HPDE6-E6E7 (cell line): ENCODE measurements around the gene COLEC11.

Source experiments
- DNase-seq: peaks from one replicate; pipeline ENCODE4 v3.0.0; 2011; ENCODE audit warnings: missing footprints; ENCODE audit errors: extremely low spot score

COLEC11 gene

DNA sequence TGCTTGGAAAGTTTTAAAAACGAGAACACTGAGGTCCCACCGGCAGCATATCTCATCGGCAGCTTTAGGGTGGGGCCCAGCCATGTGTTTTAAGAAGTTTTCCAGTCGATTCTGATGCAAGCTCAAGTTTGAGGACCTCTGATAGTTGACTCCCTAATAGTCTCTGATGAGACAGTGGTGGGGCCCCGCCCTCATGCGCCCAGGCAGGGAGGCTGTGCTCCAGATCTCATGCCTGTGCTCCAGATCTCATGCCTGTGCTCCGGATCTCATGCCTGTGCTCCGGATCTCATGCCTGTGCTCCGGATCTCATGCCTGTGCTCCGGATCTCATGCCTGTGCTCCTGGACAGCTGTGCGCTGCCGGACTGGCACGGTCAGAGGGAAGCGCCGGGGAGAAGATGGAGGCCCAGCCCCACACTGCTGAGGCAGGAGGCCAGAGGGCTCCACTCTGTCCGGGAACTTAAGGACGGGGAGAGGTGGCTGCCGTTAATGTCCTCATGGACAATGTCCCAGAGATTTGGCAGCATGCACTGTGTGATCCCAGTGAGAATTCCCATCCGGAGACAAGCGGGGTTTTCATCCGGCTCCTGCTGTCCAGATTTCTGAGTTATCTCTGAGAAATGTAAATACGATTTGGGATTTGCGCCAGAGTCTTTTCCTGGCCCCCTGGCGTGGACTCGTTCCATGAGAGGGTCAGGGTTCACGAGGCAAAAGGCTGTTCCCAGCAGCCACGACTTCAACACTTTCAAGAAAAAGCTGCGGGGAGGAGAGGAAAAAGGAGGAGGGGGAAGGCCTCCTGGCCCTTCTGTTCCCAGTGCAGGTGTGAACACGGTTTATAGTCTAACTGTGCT, 9.4 kb upstream of the COLEC11 start:
- no peak for DNase-seq

DNA sequence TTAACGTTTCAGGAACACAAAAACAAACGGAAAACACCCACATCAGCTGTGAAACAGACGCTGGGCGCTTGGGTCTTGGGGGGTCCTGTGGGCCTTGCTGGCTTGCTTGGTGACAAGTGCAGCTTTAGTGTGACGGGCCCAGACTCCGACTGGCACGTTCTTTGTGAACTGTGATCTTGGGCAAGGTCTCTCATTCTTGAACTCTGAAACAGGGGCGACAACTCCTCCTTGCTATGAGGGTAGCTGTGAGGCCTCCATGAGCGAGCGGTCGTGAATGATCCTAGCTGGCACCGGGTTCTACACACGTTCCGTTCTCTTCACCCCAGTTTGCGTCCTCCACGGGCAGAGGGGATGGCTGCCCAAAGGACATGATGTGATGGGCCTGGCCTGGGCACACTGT, 8.7 kb upstream of the COLEC11 start:
- no peak for DNase-seq

GRCh38 chr2:3587021-3587420, 7.9 kb upstream of the COLEC11 start:
- DNase-seq, result no peak

- no peak for DNase-seq
Observed at GRCh38 chr2:3587432-3587831, 7.5 kb upstream of the COLEC11 start.

DNA sequence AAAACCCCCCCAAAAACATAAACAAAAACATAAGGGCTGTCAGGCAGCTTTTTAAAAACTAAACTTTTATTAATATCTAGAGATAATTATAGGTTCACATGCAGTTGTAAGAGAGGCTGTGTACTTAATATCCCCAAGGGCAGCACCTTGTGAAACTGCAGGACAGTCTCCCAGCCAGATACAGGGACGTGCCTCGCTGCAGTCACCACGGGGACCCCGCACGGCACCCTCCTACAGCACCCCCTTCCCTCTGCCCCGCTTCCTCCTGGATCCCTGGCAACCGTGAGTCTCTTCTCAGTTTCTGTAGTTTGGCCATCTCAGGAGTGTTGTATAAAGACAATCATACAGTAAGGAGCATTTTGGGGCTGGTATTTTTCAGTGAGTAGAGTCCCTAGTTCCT, 6.8 kb upstream of the COLEC11 start:
- DNase-seq, result no peak

DNA sequence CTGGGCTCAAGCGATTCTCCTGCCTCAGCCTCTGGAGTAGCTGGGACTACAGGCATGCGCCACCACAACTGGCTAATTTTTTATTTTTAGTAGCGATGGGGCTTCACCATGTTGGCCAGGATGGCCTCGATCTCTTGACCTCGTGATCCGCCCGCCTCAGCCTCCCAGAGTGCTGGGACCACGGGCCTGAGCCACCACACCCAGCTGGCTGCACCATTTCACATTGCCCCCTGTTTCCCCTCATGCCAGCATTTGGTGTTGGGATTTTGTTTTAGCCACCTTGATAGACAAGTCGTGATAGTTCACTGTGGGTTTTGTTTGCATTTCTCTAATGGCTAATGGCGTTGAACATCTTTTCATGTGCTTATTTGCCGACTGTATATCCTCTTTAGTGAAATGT, 5.8 kb upstream of the COLEC11 start:
- no peak for DNase-seq

DNA sequence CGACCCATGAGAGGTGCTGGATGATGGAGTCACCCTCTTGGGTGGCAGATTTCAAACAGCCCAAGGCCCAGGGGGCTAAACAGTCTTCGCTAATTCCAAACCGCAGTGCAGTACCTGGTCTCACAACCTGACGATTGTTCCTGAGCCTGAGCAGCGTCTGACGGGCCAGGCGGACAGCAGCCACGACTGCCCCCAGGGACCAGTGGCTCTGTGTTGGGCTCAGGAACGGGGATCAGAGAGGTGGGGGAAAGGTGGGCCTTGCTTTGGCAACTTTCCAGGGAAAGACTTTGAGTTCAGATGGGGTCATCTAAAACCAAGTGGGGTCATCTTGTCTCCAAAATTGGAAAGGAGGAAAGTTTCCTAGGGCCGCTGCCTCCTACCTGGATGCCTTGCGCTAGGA, 492 bp downstream of the COLEC11 start:
- no peak for DNase-seq

DNA sequence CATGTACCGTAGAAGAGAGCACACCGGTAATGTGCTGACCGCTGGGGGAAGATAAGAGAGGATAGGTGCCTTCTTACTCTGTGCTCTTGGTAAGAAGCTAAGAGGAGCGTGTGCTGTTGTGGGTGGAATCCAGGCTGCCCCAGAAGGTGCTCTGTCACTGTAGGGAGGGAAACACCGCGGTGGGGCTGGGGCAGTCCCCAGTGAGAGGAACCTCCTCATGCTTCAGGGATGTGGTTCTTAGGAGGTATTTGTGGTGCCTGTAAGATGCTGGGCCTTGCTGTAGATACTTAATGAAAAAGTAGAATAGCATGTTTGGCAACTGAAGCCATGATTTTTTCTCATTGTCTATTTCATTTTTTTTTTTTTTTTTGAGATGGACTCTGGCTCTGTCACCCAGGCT, 1.1 kb downstream of the COLEC11 start:
- no peak for DNase-seq

- DNase-seq, result no peak
Observed at GRCh38 chr2:3596901-3597417, 2.0 kb downstream of the COLEC11 start.

DNA sequence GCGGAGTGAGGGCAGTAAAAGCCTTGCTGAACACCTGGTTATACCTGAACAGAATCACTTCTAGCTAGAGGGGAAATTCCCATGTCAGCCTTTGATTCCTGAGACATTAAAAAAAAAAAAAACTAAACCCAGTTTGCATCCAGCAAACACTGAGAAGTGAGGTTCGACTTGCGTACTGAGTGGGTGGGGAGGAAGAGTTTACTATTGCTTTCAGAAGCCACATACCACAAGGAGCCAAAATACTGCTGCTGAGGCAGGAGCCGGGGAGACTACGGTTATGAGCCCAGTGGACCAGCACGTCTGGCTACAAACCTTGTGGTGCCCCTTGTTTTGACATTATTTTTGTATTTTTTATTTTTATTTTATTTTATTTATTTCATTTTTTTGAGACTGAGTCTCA, 2.7 kb downstream of the COLEC11 start:
- no peak for DNase-seq

GRCh38 chr2:3598197-3598910, 3.4 kb downstream of the COLEC11 start:
- DNase-seq, result no peak

DNA sequence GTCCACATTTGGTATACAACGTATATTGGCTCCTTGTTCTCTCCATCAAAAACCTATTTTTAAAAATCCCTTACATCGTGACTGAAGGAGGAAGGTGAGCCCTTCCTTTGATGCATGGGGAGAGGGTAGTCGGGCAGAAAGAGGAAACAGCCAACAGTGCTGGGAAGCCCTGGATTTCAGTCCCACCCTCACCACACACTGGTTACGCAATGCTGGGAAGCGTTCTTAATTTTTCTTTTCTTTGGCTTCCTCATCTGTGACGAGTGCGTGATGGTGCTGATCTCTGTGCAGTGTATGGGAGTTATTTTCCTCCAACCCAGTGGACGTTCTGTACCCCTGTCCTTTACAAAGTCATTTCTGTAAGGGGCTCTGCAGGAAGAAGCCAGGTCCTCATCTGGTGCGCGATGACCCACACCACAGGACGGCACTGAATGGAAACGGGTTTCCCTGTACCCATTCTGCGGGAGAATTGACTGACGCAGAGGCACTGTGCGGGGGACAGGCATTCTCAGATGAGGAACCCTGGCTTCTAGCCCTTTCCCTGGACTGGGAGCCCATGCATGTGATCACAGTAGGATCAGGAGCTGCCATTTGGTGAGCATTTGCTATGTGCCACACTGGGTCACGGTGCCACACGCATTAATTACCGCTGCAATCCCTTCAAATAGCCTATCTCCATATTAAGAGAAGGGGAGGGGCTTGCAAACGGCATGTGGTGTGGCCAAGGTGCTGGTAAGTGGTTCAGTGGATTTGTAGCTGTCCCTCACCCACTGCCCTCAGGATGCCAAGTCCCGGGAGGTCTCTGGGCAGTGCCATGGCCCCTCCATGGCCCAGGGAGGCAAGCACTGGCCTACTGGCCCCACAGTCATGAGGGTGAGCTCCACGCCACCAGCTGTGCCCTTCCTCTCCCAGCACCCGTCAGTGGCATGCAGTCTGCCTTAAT, 4.3 kb downstream of the COLEC11 start:
- DNase-seq, result no peak

DNA sequence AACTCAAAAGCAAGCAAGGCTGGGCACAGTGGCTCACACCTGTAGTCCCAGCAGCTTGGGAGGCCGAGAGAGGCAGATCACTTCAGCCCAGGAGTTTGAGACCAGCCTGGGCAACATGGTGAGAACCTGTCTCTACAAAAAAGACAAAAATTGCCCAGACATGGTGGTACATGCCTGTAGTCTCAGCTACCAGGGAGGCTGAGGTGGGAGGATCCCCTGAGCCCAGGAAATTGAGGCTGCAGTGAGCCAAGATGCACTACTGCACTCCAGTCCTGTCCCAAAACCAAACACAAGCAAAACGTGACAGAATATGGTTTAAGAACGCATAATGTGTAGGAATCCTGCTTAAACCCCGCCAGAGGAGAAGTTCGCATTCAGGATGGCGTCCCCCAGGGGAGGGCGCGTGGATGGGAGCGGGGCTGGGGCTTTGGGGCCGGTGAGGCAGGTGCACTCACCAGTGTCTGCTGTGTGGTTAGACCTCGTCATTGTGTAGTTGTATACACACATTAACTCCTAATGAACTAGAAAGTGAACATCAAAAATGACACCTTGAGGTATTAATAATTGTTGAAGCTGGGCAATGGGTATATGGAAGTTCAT, 5.4 kb downstream of the COLEC11 start:
- no peak for DNase-seq

DNA sequence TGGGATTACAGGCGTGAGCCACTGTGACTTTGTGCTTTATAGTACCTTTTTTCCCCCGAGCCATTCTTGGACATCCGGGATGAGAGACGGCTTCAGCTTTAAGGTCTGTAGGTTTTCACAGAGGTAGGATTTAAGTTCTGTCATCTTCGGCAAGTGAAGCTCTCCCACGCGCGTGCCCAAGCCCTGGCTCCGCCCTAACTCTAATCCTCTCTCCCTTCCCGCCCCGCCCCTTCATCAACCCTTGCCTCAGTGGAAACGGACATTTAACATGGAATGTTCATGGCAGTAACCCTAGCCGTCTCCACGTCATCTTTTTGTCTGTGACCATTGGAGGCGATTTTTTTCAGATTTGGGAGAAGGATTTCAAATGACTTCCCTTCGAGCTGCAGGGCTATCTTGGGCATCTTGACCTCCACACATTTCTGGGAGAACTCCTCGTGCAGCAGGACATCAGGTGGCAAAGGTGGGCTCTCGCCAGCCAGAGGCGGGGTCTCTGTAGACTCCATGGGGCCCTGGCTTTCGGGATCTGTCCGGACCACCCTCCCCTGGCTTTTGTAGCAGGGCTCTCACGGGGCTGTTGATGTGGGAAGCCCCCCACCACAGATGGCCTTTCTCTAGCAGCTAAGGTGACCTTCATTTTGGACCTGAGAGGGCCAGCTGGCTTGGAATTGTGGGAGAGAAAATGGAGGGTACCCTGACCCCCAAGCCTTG, 6.8 kb downstream of the COLEC11 start:
- no peak for DNase-seq

GRCh38 chr2:3602553-3603339, 7.8 kb downstream of the COLEC11 start:
- no peak for DNase-seq

DNA sequence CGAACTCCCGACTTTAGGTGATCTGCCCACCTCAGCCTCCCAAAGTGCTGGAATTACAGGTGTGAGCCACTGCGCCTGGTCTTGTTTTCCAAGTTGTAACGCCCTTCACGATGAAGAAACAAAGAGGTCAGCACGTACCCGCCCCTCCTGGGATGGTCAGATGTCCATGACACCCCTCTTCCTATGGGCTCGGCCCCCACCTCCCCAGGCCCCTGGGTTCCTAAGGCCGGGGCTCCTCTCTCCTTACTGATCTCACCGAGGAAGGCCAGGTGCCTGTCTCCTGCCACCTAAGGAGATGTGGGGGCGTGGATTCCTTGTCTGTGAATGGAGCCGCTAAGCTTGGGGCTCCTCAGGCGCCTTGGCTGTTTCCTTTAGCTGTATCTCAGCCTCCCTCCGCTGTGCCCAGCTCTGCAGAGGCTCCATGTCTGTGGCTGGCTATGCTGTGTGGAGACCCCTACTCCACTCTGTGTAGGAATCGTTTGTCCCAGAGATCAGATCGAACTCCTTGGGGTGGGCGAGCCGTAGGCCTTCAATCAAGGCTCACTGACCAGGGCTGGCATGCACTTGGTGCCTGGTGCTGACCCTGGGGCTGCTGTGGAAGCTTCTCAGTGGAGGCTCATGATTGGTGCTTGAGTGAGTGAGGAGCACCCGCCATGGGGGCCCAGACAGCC, 8.8 kb downstream of the COLEC11 start:
- DNase-seq, result no peak

DNA sequence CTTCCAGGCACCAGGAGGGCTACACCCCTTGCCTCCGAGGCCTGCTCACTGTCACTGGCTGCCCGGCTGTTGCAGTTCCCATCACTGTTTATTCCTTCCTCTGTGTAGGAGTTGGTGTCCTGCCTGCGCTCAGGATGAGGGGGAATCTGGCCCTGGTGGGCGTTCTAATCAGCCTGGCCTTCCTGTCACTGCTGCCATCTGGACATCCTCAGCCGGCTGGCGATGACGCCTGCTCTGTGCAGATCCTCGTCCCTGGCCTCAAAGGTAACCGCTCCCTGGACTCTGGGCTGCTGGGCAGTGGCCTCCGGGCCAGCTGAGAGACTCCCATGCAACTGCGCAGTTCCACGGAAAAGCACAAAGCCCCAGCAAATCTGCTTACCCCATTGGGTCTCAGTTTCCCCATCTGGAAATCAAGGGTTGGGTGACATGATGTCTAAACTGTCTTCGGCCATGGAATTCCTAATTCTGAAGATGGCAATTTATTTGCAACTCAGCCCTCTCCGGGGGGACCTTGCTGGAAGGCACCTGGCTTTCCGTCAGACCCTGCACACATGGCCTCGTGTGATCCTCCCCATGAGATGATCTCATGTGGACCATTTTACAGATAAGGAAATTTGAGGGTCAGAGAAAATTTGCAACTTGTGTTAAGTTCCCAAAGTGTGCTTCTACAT, 9.4 kb downstream of the COLEC11 start:
- no peak for DNase-seq

DNA sequence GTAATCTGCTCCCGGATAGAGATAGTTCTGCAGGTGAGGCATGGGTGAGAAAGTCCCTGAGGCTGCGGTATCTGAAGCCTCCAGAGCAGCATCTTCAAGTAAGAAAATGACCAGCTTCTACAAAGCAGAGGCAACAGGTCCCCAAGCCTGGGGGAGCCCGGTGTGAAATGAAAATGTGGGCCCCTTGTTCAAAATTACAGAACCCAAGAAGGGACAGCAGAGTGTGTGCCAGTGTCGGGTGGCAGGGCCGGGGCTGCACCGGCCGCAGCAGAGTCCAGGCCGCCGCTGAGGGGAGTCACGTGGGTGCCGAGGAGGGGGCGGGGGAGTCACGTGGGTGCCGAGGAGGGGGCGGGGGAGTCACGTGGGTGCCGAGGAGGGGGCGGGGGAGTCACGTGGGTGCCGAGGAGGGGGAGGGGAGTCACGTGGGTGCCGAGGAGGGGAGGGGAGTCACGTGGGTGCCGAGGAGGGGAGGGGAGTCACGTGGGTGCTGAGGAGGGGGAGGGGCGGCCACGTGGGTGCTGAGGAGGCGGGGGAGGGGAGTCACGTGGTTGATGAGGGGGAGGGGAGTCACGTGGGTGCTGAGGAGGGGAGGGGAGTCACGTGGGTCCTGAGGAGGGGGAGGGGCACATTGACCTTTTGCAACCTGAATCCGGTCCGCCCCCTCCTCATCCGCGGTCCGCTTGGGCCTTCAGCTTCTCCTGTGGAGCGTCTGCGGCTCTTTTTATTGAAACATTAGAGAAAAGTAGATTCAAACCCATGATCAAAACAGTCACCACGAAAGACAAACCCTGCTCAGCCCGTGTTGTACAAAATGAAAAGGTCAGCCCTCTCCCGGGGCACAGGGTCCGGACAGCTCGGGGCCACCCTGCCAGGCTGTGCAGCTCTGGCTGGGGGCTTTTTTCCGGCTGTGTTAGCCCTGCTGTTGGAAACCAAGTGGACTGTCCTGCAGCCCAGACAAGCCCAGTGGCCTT, 10.4 kb downstream of the COLEC11 start:
- no peak for DNase-seq
